ENCODE data around the gene PEX14.

- TF ChIP-seq RAD21 (conservative IDR thresholded peaks at IDR 0.05) = no peak
- TF ChIP-seq CTCF (IDR thresholded peaks at IDR 0.05; ENCODE audit: poor library complexity, severe bottlenecking) = no peak
- TF ChIP-seq EZH2 (IDR thresholded peaks at IDR 0.05; ENCODE audit: borderline replicate concordance, insufficient read depth, low read length, poor library complexity, severe bottlenecking) = no peak
- TF ChIP-seq POLR2AphosphoS5 (IDR thresholded peaks at IDR 0.05) = no peak
- TF ChIP-seq REST (IDR thresholded peaks at IDR 0.05; ENCODE audit: borderline replicate concordance) = no peak
- no peak for TF ChIP-seq EP300 (conservative IDR thresholded peaks at IDR 0.05; ENCODE audit: poor library complexity, severe bottlenecking)
- no peak for TF ChIP-seq SMC3 (conservative IDR thresholded peaks at IDR 0.05; ENCODE audit: poor library complexity)
Observed at GRCh38 chr1:10521537-10522157, 46.9 kb downstream of the PEX14 start.
